Transverse colon (tissue), 3 donors: ENCODE results near the gene RASSF4.

Experiments used
- POLR2A ChIP-seq: fragments of 450-650 bp; IDR thresholded peaks from one replicate; pipeline ENCODE4 v1.6.1; 2016; ENCODE audit warnings: antibody characterized with exemption, mild to moderate bottlenecking, moderate library complexity
- TF ChIP-seq, protein P1 (sequence below), 5 experiments: fragments of 200-600 bp in 3 of 5; fragments of 450-650 bp in 2 of 5; sonication (generic) in 3 of 5; IDR thresholded peaks; 1 replicate in 2 of 5; 2 replicates in 3 of 5; pipeline ENCODE4 v1.5.1; 2016 to 2017; ENCODE audit warnings: antibody characterized with exemption in 5 of 5, inconsistent platforms in 3 of 5, mild to moderate bottlenecking in 2 of 5, moderate library complexity in 1 of 5

DNA sequence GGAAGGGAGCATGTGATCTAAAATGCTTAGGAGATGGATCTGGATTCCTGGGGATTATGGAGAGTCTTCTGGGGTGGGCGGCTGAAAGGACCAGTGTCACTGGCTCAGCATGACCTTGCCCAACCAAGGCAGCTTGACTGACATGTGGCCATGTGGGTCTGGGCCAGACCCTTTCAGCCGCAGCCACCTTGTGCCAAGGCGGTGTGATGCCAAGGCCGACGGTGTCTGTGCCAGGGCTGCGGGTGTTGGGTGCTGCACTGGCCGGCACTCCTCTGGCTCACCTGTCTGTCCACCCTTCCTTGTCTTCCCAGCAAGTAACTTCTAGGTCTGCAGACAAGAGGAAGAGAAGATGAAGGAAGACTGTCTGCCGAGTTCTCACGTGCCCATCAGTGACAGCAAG lies 10.3 kb downstream of the RASSF4 start:
- TF ChIP-seq, protein P1, sequence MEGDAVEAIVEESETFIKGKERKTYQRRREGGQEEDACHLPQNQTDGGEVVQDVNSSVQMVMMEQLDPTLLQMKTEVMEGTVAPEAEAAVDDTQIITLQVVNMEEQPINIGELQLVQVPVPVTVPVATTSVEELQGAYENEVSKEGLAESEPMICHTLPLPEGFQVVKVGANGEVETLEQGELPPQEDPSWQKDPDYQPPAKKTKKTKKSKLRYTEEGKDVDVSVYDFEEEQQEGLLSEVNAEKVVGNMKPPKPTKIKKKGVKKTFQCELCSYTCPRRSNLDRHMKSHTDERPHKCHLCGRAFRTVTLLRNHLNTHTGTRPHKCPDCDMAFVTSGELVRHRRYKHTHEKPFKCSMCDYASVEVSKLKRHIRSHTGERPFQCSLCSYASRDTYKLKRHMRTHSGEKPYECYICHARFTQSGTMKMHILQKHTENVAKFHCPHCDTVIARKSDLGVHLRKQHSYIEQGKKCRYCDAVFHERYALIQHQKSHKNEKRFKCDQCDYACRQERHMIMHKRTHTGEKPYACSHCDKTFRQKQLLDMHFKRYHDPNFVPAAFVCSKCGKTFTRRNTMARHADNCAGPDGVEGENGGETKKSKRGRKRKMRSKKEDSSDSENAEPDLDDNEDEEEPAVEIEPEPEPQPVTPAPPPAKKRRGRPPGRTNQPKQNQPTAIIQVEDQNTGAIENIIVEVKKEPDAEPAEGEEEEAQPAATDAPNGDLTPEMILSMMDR (IDR thresholded peaks at IDR 0.05): no peak
- no peak for TF ChIP-seq POLR2A
